NCI-H2107 treated with DMSO at 0.1 percent for 48 hours (cell line): ENCODE data around the gene MICAL3.

Source experiments
- DNase-seq: peaks from one replicate; lab custom pipeline; 2025; ENCODE audit not compliant: unreplicated experiment; lab: John Stamatoyannopoulos, UW

MICAL3 gene

DNA sequence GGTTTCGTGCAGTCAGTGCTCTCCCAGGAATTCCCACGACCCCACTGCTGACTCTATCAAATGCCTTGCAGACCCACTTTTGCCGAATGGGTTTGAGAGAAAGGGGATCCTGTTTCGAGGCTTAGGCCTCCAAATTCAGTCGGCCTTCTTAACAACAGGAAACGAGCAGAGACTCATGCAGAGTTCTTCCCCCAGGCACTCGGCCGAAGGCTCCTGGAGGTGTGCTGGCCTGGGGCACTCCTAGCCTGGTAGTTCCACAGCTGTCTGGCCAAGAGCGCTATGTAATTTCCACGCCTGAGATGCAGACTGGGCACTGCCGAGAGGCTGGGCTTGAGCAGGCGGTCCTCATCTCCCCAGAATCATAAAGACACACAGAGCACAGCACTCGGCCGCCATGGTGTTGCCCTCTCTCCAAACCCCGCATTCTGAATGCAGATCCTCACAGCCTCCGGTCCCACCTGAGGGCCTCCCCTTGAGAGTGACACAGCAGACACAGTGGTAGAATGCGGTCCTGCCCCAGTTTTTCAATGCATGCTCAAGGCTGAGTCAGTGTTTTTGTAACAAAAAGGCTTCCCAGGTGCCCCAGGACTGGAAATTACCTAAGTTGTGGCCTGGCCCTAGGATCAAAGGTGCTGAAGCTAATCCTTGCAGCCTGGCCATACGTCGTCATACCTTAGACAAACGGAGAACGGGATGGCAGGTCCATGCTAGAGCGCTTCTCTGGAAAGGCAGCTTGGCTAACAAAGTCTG, 219.9 kb downstream of the MICAL3 start:
- DNase-seq, result no peak

DNA sequence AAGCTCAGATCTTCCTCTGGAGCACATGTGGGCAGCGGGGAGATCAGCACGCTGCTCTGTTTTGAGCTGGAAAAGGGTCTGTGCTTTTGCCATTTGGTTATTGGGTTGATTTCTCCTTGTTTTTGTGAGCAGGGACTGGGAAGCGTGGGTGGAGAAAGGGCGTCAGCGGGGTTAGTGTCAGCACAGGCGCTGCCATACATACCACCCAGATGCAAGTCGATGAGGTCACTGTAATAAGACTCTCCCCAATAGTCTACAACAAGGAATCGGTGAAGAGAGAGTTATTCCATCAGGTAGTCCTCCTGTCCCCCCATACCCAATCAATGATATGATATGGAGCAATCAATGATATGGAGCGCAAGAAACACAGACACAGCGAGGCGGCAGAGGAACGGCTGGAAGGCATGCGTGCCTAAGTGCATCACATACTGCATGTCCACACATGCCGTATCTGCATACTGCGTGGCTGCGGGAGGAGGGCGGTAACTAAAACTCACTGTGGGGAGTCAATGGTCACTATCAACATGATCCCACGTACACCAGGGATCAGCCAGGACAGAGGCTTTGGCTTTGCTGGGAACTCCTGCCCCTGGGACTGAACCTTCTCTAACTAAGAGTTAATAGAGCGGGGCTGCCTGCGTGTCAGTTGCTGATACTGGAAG, 220.6 kb downstream of the MICAL3 start:
- no peak for DNase-seq

DNA sequence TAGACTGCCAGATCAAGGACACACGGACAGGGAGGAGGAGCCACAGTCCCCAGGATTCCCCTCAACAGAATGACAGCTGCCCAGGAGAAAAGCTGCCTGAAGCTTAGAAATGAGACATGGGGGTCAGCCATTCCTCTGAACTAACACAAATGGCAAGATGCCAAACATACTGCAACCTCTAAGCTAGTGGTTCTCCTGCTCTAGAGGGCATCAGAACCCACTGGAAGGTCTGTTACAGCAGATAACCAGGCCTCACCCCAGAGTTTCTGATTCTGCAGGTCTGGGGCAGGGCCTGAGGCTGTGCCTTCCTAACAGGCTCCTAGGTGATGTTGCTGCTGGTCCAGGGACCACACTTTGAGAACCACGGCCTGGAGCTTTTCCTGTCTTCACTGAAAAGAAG, 221.5 kb downstream of the MICAL3 start:
- DNase-seq, result no peak

DNA sequence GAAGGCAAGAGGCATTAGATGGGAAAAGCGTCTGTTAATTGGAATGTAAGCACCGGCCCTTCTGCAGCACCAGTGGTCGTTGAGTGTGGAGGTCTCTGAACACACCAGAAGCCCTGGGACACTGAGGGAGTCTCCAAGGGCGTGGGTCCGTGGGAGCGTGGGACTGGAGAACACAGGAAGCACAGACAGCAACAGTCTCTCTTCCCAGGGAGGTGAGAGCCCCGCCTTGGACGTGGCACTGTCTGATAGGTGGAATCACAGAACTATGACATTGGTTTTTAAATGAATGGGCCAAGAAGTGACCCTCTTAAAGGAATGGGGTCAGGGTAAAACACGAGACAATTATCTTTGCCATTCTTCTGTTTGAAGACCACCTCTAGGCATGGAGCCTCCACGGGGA, 221.9 kb downstream of the MICAL3 start:
- no peak for DNase-seq

DNA sequence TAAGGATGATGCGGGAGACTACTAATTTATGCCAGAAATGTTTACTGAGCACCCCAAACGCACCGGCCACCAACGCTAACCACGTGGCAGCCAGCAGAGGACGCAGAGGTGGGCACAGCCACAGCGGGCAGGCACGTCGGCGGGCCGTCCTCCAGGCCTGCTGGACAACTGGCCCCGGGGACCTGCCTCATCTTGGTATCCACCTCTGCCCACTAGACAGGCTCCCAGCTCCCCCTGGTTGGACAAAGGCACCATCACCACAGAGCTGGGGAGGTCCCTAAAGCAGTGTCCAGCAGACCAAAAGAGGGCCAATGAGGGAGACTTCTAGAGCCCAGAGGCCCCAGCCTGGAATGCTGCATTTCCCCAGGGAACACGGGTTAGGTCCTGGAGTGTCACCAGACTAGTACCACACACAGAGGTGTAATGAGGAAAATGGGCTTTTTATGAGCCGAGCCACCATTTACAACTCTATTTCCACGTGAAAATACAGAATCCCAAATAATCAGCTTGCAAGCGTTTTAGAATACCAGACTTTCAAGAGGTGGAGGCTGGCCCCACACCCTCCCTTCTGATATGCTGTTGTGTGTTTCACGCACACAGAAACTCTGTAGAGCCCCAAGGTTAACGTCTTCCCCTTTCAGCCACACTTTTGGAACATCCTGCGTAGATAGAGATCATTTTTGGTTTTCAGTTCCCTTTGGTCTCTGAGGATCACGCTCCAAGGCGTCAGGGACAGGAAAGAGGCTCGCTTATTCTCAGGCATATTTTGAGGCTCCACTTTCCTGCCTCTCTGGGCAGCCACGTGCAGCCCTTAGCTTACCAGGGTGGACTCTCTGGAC, 226.4 kb downstream of the MICAL3 start:
- DNase-seq, result no peak

DNA sequence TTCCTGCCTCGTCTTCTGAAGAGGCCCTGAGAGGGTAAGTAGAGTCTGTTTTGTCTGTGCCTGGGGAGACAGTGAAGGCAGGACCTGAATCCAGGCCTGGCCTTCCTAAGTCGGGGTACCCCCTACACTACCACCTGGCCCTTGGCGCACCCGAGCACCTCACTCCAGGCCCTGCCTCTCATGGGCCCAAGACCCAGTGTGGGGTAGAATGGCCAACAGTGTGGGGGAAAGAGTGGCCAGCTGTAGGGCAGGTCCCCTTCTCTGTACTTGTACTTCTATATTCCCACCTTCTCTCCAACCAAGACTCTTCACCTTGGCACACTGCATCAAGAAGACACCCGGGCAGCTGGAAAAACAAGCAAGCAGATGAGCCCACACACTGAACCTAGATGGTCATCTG, 227.7 kb downstream of the MICAL3 start:
- no peak for DNase-seq

DNA sequence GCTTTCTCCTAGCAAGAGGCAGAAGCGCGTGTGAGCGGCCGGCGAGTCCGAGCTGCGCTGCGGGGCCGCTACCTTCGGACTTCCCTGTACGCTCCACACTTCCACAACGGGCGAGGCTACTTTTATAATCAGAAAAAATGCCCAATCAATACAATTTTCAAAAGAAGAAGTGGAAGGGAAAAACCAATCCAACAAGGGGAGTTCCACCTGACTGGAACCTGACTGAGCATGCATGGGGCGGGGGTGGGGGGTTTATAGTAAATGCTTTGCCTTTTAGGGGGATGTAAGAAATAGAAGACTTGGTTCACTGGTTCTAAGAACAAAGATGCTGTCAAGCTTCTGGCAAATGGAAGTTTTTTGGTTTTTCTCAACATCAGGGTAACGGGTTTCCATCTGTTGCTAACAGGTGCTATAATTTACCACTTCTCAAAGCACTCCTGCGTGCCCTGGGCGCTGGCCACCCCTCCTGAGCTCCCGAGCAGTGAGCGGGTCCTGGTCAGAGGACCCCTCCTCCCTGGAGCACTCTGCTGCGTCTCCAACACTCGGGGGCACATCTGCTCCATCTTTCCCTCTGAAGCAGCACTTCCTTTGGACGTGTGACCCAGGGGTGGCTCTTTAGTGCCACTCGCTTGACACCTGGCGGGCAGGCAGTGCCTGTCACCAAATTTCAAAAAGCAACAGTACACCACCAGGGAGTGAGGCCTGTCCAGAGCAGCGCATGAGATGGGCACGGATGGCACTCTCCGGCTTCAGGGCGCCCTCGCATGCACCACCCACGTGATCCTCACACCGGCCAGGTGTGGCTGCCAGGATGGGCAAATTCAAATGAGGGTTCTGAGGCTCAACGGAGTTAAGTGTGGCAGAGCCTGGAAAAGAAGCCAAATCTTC, 228.5 kb downstream of the MICAL3 start:
- no peak for DNase-seq

DNA sequence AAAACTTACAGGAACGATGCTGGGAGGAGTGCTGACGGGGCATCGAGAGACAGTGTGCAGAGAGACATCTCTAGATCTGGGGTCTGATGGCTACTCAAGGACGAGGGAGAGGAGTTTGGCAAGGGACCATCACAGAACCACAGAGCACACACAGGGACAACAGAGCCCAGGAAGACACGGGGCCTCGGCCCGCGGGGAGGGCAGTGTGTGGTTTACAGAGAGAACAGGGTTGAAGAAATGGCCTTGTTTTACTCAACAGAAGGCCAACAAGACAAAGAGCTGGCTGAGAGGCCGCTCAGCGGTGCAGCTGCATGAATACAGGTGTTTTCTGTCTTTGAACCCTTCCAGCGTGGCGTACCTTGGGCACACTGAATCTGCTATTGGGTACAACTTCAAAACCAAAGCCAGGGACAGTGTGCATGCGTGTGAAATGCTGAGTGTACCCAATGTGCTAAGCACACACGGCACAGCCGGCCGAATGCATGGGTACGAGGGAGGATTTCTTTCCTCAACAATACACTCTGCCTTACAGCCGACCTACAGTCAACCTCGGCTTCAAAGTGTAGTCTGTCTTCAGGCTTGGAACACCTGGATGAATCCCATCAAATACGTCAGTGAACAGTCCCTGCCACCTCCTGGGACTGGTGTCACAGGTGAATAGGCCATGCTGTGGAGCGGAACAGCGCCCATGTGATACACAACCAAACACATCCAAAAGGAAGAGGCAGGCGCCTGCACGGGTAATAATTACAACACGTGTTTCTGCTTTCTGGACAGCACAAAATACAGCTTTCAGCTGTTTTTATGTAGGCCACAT, 229.4 kb downstream of the MICAL3 start:
- no peak for DNase-seq

DNA sequence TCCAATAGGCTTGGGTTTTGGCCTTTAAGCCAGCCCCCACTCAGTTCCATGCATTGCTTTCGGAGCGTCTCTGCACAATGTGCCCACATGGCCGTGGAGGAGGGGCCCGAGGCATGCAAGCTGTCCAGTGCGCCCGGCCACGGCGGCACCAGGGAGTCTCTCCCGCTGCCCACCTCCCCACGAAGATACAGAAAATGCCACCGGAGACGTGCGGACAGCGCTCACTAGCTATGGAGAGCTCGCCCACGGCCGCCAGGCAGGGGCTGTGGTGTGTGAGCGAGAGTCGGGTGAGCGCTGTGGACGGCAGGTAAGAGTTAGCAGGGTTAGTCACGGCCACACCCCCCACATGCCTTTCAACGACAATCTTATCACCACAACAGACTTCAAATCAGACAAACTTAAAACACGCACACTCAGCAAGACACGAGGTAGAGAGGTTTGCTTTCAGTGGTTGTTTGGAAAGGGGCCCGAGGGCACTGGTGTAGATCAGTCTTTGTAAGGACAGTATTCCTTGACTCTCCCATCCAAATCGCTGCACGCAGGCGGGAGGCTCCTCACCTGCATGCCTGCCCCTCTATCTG, 231.4 kb downstream of the MICAL3 start:
- no peak for DNase-seq

DNA sequence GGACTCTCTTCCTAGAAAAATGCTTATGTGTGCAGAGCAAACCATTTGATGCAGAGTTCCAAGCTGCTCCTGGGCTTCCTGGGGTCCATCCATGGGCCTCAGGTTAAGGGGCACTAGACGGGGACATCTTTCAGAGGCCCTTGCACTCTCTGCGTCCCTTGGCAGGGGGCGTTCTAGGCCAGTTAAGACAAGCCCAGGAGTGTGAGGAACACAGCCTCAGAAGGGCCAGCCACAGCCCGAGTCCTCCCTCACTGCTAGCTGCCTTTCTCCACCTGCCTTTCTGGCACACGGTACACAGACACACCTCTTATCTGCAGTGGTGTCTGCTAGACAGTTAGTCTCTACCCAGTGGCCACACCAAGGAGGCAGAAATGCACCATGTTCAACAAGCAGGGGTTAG, 232.1 kb downstream of the MICAL3 start:
- no peak for DNase-seq

DNA sequence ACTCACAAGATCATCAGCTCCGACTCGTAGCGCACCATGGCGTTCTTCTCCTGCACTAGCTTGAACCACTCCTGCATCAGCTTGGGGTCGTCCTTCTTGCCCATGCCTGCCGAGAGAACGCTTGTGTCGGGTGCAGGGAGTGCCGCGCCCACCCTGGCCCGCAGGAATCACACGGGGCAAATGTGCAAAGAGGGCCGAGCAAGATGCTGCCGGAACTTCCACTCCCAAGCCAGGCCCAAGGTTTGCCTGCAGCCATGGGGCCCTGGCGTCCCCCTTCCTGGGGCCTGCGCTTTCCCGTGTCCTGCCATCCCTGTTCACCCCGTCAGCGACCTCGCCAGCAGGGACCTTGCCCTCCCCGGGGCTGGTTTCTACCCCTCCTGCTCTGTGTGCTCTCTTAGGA, 233.2 kb downstream of the MICAL3 start:
- no peak for DNase-seq

DNA sequence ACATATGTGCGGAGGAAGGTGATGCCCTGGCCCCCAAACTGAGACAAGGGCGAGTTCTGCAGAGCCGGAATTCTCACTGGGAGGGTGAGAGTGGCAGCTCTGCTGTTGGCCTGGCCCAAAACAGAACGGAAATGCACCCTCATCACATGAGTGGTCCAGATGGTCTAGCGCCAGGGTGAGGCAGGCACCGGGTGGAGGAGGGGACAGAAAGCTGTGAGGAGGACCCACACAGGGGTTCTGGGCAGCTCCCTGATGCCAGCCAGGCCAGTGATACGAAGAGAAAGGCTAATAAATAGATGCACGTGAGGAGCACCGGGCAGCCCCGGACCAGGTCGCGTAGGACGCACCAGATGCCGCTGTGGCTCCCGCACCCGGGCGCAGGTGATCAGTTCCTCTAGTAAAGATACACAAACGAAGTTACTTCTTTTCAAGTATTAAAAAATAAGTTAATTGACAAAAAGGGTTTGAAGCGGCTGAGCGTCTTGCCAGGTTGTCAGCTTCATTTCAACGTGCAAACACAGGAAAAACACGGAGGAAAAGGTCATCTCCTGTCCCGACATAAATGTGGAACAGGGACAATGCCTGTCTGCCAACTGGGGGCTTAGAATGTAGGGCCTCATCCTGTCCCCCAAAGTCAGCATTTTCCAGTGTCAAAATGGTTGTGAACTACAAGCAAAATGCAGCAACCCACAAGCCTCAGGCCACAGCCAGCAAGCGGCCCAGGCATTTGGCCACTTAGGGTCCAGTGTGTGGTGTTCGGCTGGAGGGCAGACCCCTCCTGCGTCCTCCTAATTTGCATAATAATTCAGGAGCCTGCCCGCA, 234.8 kb downstream of the MICAL3 start:
- DNase-seq, result no peak

DNA sequence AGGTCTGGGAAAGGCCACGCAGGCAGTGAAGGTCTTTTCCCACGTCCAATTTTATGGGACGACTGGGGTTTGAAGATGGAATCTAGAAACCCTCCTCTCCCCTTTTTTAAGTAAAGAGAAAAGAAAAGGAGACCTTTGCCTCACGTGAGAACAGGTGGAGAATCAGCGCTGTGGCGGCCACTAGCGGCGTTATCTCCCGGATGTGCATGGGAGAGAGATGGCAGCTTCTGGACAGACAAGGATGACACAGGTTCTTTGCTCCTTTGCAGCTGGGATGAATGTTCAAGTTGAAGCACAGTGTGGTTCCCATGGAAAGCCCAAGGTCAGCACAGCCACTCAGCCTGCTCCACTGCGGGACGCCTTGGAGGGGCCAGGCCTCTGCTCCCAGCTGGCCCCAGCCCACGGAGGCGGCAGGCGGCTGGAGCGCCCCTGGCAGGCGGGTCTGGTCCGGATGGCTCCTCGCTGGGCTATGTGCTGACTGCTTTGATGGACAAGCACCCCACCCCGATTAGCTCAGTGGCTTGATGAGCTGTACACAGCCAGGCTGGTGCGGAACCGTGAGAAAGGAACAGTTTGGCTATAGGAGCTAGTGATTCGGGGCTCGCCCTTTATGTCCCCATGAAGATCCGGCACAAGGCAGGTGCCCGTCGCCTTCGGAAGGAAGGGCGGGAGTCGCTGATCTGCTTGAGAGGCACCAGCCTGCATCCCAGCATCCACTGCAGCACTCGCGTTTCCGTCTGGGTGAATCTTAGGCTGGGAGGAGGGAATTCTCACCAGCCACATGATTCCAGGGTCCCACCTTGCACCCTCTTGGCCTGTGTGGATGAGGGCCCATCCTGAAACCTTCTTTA, 235.6 kb downstream of the MICAL3 start:
- DNase-seq, result no peak

DNA sequence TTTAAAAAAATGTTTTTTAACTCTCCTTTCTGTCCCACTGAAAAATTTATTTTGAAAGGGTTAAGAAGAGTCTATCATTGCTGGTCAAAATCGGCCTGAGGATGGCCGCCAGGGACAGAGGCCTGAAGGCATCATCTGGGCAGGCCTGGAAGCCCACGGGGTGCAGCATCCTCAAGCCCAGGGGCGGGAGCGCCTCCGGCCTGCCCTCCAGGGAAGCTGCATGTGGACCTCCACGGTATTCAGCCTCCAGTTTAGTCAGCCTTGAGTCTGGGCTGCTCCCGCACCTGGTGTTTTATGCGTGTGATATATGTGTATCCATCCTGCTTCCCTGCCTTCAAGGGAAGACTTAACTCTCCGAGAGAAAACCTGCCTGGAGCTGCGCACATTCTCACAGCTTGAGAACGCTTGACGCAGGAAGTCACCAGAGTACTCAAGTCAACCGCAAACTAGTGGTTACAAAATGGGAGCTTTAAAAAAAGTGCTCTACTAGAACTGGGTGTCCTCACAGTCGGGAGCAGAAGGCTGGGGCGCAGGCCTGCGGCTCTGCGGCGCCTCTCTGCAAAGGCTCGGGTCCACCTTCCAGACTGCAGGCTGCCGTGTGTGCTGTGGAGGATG, 236.5 kb downstream of the MICAL3 start:
- no peak for DNase-seq

DNA sequence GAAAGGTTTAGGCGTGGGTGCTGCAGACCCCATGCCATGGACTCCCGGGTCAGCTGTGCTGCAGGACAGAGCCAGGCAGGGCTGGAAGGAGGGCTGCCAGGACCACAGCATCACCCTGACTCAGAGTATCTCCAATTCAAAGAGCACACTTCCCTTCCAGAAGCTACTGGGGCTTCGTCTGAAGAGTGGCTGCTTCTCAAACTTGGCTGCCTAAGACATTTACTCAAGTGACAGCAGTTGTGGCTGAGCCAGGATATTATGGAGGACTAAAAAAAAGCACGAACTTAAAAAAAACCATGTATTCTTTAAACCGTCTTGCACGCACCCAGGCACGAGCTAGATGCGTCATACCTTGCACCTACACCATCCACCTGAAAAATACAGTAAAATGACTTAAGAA, 237.1 kb downstream of the MICAL3 start:
- no peak for DNase-seq

DNA sequence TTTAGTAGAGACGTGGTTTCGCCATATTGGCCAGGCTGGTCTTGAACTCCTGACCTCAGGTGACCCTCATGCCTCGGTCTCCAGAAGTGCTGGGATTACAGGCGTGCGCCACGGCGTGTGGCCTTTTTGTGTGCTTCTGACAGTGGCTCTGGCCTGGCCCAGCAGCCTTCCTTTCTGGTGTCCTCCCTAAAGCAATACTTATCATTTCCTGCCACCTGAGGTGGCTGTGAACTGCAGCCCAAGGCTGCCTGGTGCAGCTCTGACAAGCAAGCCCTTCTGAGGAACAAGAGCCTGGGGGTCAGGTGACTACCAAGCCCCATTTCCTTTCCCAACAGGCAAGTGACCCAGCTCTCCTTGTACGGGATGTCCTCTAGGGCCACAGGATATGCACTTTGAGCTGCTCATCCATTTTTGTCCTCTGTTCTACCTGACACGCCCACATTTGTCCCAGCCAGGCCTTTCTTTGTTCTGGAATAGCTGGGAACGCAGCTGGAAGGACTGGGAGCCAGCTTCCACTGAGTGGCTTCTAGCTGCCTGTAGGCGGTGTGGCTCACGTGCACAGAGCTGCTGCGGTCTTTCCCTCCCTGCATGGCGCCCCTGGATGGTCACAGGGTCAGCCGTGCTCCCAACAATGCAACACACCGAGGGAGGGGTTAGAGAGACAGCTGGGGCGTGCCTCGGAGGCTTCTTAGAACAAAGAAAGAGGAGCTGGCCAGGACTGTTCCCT, 237.8 kb downstream of the MICAL3 start:
- no peak for DNase-seq
